T47D (cell line): ENCODE results near the gene ABCA4.

Experiments
- DNase-seq, 2 experiments: peaks; one replicate each; pipeline versions ENCODE4 v3.0.0 to v3.0.0-alpha.2; 2011 to 2012; ENCODE audit warnings: low read depth in 1 of 2, low spot score in 1 of 2
- JUND ChIP-seq: IDR thresholded peaks from 2 replicates; pipeline ENCODE4 v1.6.1; 2012; ENCODE audit warnings: low read depth
- in situ Hi-C: cut with HindIII; loops from 2 replicates; pipeline ENCODE4 v1.10.0; 2016; ENCODE audit warnings: low sequenced_read_pairs, low pct_unique_long_range_greater_than_20kb

The ABCA4 gene

GRCh38 chr1:94119796-94120569 lies 965 bp downstream of the ABCA4 start:
- peak in 1 of 2 experiments; percentile 63 for DNase-seq
- in situ Hi-C loops, result no loop called here
- no peak for TF ChIP-seq JUND

GRCh38 chr1:94119306-94119705 lies 1.6 kb downstream of the ABCA4 start:
- in situ Hi-C loops, result no loop called here

DNA sequence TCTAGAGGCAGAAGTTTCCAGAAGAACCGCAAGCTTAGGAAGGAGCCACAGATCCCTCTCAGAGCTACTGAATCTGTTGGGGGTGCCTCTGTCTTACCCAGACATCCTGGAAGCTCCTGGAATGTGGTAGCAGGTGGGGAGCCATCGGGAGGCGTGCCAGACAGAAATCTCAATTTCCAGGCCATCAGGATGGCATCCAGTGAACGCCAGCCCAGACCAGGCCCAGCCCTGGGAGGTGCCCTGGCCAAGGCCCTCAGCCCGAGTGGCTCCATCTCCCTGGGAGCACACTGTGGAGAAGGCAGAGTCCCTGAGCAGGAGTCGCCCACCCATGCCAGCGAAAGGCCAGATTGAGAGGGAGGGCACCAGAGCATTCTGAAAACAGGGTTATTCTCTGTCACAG lies 2.5 kb downstream of the ABCA4 start:
- no peak for TF ChIP-seq JUND
- in situ Hi-C loops, result no loop called here
- DNase-seq, result no peak

More at GRCh38 chr1:94119306-94119705, 1.6 kb downstream of the ABCA4 start:
- no peak for TF ChIP-seq JUND
- no peak for DNase-seq

DNA sequence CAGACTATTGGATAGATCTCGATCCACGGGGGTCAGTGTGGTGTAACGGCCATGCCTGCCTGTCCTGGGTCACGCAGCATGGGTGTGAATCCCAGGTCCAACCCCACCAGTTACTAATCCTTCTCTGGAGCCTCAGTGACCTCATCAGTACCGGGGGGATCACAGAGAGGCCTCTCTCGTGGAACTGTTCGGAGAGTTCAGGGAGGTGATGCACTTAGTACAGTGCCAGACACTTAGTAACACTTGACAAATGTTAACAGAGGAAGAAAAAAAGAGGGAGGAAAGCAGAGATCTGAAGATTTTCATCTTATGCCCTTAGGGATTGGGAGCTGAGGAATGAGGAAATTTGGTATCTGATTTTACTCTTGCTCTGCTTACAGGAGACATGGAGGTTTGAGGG lies 2.9 kb downstream of the ABCA4 start:
- peak; percentile 84 for TF ChIP-seq JUND
- in situ Hi-C loops, result no loop called here
- peak in 1 of 2 experiments; percentile 90 for DNase-seq

DNA sequence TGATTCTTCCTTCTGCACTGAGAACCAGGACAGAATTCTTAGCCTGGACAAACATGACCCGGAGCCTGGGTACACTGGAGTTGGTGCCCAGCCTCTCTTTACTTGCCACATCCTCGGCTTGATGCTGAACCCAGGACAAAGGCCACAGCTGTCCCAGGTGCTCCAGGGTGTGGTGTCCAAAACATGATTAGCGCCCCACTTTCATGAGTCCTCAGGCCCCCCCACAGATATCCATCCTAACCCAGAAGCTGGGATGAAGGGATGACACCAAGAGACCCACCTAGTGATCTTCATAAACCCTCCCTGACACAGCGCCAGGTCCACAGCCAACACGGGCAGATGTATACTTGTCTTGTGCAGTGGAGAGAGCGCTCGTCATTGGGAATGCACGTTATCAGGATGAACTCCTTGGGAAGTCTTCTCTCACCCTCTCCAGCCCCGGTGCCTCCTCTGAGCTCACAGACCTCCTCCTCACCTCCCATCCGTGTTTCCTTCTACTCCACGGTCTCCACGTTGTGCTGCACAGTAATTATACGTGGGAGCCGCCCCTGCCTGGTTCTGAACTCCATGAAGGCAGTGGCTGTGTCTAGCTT lies 3.6 kb downstream of the ABCA4 start:
- peak in 1 of 2 experiments; percentile 35 for DNase-seq
- no peak for TF ChIP-seq JUND
- in situ Hi-C loops, result no loop called here

DNA sequence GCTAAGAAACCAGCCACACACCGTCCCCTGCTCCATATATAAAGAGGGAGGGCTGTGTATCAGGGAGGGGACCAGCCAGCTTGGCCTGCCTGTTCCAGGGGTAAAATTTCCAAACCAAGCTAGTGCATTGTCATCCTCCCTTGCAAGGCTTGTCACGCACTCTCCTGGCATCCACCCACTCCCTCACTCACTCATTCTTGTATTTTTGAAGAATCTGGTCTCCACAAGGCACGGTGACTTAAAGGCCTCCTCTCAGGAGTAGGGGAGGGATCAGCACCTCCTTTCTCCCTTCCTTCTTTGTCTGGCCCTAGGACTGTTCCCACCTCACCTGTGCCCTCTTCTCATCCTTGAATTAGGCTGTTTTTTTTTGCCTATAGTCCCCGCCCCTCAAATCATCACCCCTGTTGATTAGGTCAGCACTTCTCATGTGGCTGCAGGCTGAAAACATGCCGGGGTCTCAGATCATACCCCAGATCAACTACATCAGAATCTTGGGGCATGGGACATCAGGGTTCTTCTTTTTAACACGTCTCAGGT lies 5.0 kb downstream of the ABCA4 start:
- DNase-seq, result no peak
- in situ Hi-C loops, result no loop called here
- no peak for TF ChIP-seq JUND

- no peak for TF ChIP-seq JUND
Observed at GRCh38 chr1:94115254-94115899, 5.6 kb downstream of the ABCA4 start.

DNA sequence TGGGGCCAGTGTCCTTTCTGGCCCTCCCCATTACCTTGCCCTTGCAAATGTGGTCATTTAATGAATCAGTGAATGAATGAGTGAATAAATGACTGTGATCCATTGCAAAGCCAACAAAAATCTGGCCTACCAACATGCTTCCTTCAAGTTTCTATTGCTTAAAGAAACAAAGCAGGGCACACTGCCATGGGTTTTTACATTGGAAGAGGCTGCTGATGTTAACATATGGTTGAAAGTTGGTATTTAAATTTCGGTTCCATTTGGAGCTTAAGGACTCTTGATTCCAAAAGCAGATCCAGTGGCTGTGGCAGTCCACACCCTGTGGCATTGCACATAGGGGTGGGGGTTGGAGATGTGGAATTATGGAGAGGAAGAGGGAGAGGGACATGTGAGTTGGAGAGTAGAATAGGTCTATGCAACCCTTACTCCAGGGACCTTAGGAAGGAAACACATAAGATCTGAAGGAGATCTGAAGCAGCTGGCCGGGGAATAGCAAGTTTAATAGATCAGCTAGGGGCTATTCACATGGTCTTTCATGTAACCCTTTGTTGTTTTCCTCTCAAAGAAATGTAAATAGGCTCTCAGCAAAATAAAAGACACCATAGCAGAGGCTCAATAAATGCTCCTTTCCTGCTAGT lies 7.2 kb downstream of the ABCA4 start:
- in situ Hi-C loops, result no loop called here

More at GRCh38 chr1:94115254-94115899, 5.6 kb downstream of the ABCA4 start:
- no peak for DNase-seq
- in situ Hi-C loops, result no loop called here

DNA sequence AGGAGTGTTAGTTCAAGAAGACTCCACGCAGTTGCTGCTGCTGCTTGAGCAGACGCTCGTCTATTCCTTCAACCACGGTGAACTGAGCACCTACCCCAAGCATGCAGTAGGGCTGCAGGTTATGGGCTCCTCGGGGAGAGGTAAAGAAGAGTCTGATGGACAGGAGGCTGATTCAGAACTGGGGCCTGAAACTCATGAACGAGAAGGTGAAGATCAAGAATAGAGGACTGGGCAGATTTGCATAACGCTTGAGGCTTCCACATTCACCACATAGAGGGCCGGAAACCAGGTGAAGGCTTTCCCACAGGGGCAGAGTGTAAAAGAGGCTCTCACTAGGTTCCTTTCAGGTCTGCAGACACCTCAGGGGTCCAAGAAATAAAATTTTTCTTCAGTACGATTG lies 9.1 kb downstream of the ABCA4 start:
- DNase-seq, result no peak
- in situ Hi-C loops, result no loop called here
- TF ChIP-seq JUND, result no peak

More for the DNA sequence above, 7.2 kb downstream of the ABCA4 start:
- TF ChIP-seq JUND, result no peak
- no peak for DNase-seq

GRCh38 chr1:94110946-94111740 lies 9.8 kb downstream of the ABCA4 start:
- TF ChIP-seq JUND, result no peak
- in situ Hi-C loops, result no loop called here
- no peak for DNase-seq

DNA sequence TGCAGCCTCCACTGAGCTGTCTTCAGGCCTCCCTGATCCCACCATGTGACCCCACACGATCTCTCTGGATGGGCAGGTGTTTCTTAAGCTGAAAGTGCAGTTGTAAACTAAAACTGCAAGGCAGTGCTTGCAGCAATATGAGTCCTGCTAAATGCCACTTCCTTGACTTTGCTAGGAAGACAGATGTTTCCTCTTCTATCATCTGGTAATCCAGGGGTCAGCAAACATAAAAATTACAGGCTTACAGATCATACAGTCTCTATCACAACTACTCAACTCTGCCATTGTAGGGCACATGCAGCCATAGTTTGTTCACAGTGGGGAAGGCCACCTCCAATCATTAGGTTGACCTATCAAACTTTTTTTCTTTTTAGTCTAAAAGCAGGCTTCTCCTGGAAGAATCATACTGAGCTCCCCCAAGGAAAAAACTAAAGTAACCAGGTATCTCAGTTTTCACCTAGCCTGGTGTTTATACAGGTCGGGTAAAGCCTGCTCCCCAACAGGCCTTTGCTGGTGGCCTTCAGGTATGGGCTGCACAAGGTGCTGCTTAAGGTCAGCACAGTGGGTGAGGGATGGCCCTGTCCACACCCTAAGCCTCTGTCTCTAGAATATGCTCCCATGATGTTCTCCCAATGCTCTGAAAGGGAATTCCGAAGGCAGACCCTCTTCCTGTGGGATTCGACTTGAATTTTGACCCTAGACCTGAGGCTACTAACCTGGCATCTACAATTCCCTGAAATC lies 10.8 kb downstream of the ABCA4 start:
- in situ Hi-C loops, result no loop called here
- DNase-seq, result no peak
- no peak for TF ChIP-seq JUND
